Kidney (tissue), 14 donors: ENCODE data around the gene PC. TPM values are rescaled to one million over a fixed set of nuclear protein-coding genes. Genes with fewer than 3 reads are reported as not detected.

Experiments
- DNase-seq, 5 donors: peaks; one replicate each; pipeline ENCODE4 v3.0.0-alpha.2; 2013 to 2020
- FAIRE-seq: peaks from 2 replicates; lab custom pipeline; 2012; peaks lifted over from hg19 to GRCh38; lab: Jason Lieb, UNC
- H3K27ac ChIP-seq, 2 donors: one replicate each; pipeline ENCODE4 v1.7.0; 2013; ENCODE audit warnings: low read depth in 2 of 2, low read length in 2 of 2, inconsistent platforms in 1 of 2
- H3K27me3 ChIP-seq: one replicate; pipeline ENCODE4 v1.7.1; 2013; ENCODE audit warnings: low read length, inconsistent platforms; ENCODE audit not compliant: control insufficient read depth, insufficient read depth
- H3K36me3 ChIP-seq, 3 donors: one replicate each; pipeline versions ENCODE4 v1.7.0 to v1.7.1; 2013; ENCODE audit warnings: low read length in 3 of 3, control low read depth in 1 of 3, inconsistent platforms in 1 of 3; ENCODE audit not compliant: insufficient read depth in 3 of 3, control insufficient read depth in 2 of 3
- H3K4me1 ChIP-seq, 3 donors: one replicate each; pipeline versions ENCODE4 v1.7.0 to v1.7.1; 2013; ENCODE audit warnings: low read length in 3 of 3, inconsistent platforms in 1 of 3, low read depth in 1 of 3; ENCODE audit not compliant: control insufficient read depth in 2 of 3, insufficient read depth in 2 of 3
- H3K4me3 ChIP-seq, 3 donors: one replicate each; pipeline versions ENCODE4 v1.7.0 to v1.8.1; 2013; ENCODE audit warnings: low read length in 3 of 3, control low read depth in 1 of 3, inconsistent platforms in 1 of 3
- H3K9ac ChIP-seq, 3 donors: one replicate each; pipeline versions ENCODE4 v1.7.0 to v1.7.1; 2013; ENCODE audit warnings: low read length in 3 of 3, control low read depth in 1 of 3, inconsistent platforms in 1 of 3
- H3K9me3 ChIP-seq, 3 donors: one replicate each; pipeline versions ENCODE4 v1.7.0 to v1.7.1; 2013; ENCODE audit warnings: low read length in 3 of 3, control low read depth in 1 of 3, inconsistent platforms in 1 of 3; ENCODE audit not compliant: control insufficient read depth in 2 of 3, insufficient read depth in 1 of 3
- intact Hi-C: fragments of 100-400 bp; cut with DNase I; formaldehyde crosslinking; loops from one replicate; pipeline ENCODE4 v1.11.1; 2022
- polyA plus RNA-seq: library from polyadenylated mRNA; stranded (reverse); fragments of 350-450 nt; fragmentation: Illumina TruSeq; extraction: RNeasy Lipid Tissue Mini Kit (QIAGEN cat#74804); gene quantifications from one replicate; pipeline ENCODE4 v1.2.3, GENCODE V29; 2014; ENCODE audit warnings: low read depth, low replicate concordance; ENCODE audit not compliant: insufficient read depth
- total RNA-seq: library from RNA; stranded (reverse); fragmentation: NEBNext Ultra II Directional; extraction: Animal tissue kit (Norgen Biotek cat#: 25700); gene quantifications from one replicate; pipeline ENCODE4 v1.2.1, GENCODE V29; 2021
- TF ChIP-seq, protein P1 (sequence below): IDR thresholded peaks from 3 replicates; pipeline ENCODE4 v1.5.1; 2012; ENCODE audit warnings: mild to moderate bottlenecking, moderate library complexity, borderline replicate concordance; ENCODE audit not compliant: insufficient read depth; ENCODE audit errors: extremely low read depth
- donor health status: control.
- donor health status: control.
- donor health status: control.
- donor health status: control.
- donor health status: control.
- donor health status: DM: yes; HTN: yes; CAD: no.
- donor health status: Normal renal cell carcinoma (clear cell type).

The PC gene
- total and polyA plus RNA-seq, 2 donors from 2014 or later: 20.8 to 95.2 TPM

DNA sequence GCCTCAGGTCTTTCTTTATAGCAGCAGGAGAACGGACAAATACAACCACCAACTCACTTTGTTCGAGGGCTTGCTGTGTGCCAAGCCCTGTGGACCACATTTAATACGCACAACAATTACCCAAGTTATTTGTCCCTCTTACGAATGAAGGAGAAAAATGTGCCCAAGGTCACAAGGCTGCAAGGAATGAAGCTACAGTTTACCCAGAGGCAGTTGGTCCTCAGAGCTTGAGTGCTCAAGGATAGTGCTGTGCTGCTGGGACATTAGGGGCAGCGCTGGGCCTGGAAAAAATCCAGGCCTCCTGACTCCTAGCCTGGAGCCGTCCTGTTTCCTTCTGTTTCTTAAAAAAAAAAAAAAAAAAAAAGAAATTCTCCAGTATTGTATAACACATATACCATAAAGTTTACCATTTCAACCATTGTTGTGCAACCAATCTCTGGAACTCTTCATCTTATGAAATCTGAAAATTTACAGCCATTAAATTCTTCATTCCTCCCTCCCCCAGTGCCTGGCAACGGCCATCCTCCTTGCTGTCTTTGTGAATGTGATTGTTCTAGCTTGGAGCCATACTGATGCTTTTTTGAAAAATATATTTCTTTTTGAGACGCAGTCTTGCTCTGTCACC lies 15.9 kb upstream of the PC start:
- intact Hi-C loops: no loop called here
- DNase-seq (no peak), FAIRE-seq (no peak)
- TF ChIP-seq, protein P1, sequence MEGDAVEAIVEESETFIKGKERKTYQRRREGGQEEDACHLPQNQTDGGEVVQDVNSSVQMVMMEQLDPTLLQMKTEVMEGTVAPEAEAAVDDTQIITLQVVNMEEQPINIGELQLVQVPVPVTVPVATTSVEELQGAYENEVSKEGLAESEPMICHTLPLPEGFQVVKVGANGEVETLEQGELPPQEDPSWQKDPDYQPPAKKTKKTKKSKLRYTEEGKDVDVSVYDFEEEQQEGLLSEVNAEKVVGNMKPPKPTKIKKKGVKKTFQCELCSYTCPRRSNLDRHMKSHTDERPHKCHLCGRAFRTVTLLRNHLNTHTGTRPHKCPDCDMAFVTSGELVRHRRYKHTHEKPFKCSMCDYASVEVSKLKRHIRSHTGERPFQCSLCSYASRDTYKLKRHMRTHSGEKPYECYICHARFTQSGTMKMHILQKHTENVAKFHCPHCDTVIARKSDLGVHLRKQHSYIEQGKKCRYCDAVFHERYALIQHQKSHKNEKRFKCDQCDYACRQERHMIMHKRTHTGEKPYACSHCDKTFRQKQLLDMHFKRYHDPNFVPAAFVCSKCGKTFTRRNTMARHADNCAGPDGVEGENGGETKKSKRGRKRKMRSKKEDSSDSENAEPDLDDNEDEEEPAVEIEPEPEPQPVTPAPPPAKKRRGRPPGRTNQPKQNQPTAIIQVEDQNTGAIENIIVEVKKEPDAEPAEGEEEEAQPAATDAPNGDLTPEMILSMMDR: no peak
- H3K9me3 ChIP-seq: no peaks in the 10 kb centered on the region
- H3K27ac ChIP-seq: no peak overlapping the region
- peaks cover 0 to 17% (median 0%) of the 10 kb centered on the region in 3 donors for H3K4me1 ChIP-seq
- H3K36me3 ChIP-seq: no peaks in the 10 kb centered on the region
- H3K9ac ChIP-seq: no peak overlapping the region
- no peak overlapping the region for H3K4me3 ChIP-seq
- H3K27me3 ChIP-seq: no peaks in the 10 kb centered on the region

DNA sequence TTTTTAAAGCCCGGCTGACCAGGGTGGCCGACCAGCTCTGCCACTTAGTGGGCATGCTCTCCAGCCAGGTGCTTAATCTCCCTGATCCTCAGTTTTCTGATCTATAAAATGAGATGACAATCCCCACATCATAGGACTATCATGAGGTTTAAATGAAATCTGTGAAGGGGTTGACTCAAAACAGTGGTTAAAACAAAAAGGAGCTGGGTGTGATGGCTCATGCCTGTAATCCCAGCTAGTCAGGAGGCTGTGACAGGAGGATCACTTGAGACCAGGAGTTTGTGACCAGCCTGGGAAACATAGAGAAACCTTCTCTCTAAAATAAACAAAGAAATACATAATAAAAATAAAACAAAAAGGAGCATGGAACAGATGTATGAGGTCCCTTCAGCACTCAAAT lies 13.3 kb upstream of the PC start:
- intact Hi-C loops: no loop called here
- Histone ChIP-seq H3K4me3 (no peak overlapping the region), H3K27me3 (no peaks in the 10 kb centered on the region), H3K36me3 (no peaks in the 10 kb centered on the region), H3K9ac (no peak overlapping the region), H3K4me1 (peaks cover 0 to 17% (median 0%) of the 10 kb centered on the region in 3 donors), H3K27ac (peak overlapping the region in 1 of 2 donors; percentile 68), H3K9me3 (no peaks in the 10 kb centered on the region)
- TF ChIP-seq, protein P1: no peak
- no peak for DNase-seq
- FAIRE-seq: no peak

DNA sequence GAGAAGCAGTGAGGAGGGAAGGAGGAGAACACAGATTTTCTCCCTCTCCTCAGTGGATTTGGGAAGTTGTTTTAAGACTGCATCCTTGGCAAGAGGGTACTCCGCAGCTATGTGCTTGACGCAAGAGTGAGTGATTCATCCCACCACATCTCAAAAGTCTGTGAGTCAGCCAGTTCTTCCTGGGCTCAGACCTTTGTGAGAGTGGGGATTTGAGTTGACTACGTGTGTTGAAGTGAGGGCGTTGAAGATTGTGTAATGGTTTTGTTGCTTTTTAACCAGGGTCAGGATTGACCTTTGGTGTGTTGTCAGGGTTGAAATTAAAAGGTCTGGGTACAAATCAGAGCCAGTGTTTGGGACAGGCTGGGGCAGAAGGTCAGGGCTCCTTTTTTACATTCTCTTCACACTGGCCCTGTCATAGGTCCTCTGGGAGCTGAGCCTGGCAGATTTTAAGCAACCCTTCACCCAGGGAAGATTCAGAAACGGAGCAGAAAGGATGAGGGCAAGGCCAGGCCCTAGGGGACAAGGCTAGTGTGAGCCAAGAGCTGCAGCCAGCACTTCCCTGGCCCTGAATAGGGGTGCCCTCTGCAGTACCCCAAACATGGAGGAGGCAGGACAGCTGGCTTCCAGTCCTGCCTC lies 12.7 kb upstream of the PC start:
- Histone ChIP-seq H3K27ac (peak overlapping the region; percentile 43 to 68), H3K4me3 (no peak overlapping the region), H3K27me3 (no peaks in the 10 kb centered on the region), H3K4me1 (peaks cover 0 to 21% (median 0%) of the 10 kb centered on the region in 3 donors), H3K9me3 (no peaks in the 10 kb centered on the region), H3K9ac (no peak overlapping the region), H3K36me3 (no peaks in the 10 kb centered on the region)
- FAIRE-seq: no peak
- intact Hi-C loops: no loop called here
- peak in 1 of 5 donors; percentile 18 for DNase-seq
- TF ChIP-seq, protein P1: no peak
